Testis (tissue), 5 donors: Measurements from ENCODE around the gene BHMT. TPM values are rescaled to one million over a fixed set of nuclear protein-coding genes. Genes with fewer than 3 reads are reported as not detected.

Source experiments
- DNase-seq: peaks from one replicate; pipeline ENCODE4 v3.0.0-alpha.2; 2019
- H3K27ac ChIP-seq, 2 donors: fragments of 200-600 bp; sonication (generic); one replicate each; pipeline ENCODE4 v1.5.1; 2019
- H3K27me3 ChIP-seq: fragments of 200-600 bp; sonication (generic); one replicate; pipeline ENCODE4 v1.5.1; 2019
- H3K36me3 ChIP-seq: fragments of 200-600 bp; sonication (generic); one replicate; pipeline ENCODE4 v1.5.1; 2017; ENCODE audit warnings: low read depth; ENCODE audit errors: missing control alignments
- H3K4me1 ChIP-seq: fragments of 200-600 bp; sonication (generic); one replicate; pipeline ENCODE4 v1.5.1; 2019
- H3K4me3 ChIP-seq, 2 donors: fragments of 200-600 bp; sonication (generic); one replicate each; pipeline ENCODE4 v1.5.1; 2017 to 2019
- H3K9me3 ChIP-seq: fragments of 200-600 bp; sonication (generic); one replicate; pipeline ENCODE4 v1.5.1; 2017
- POLR2A ChIP-seq: fragments of 450-650 bp; IDR thresholded peaks from one replicate; pipeline ENCODE4 v1.6.1; 2017; ENCODE audit warnings: antibody characterized with exemption, mild to moderate bottlenecking, moderate library complexity
- WGBS, 2 donors: methylation state at CpG; one replicate each; pipeline ENCODE4 v1.1.5; 2018; 5-methylcytosine and 5-hydroxymethylcytosine counted together
- intact Hi-C: fragments of 100-400 bp; cut with DNase I; formaldehyde crosslinking; loops from one replicate; pipeline ENCODE4 v1.15.1; 2023; ENCODE audit warnings: low total_unique reads
- long read RNA-seq, 2 donors: transcript quantifications; one replicate each; lab custom pipeline, GENCODE V29; 2026
- polyA plus RNA-seq: library from polyadenylated mRNA; stranded (reverse); fragments of 350-450 nt; fragmentation: Illumina TruSeq; extraction: RNeasy Lipid Tissue Mini Kit (QIAGEN cat#74804); gene quantifications from one replicate; pipeline ENCODE4 v1.2.3, GENCODE V29; 2014; ENCODE audit warnings: low read depth, low replicate concordance; ENCODE audit not compliant: insufficient read depth
- total RNA-seq, 2 donors: library from RNA; depleted of rRNA; stranded (reverse); fragments of >200 nt; gene quantifications; one replicate each; pipeline ENCODE4 v1.2.3, GENCODE V29; 2016
- TF ChIP-seq, protein P1 (sequence below), 3 experiments: fragments of 450-650 bp in 2 of 3; fragments of 200-600 bp in 1 of 3; sonication (generic) in 1 of 3; IDR thresholded peaks; one replicate each; pipeline ENCODE4 v1.5.1; 2016 to 2019; ENCODE audit warnings: antibody characterized with exemption in 3 of 3, mild to moderate bottlenecking in 2 of 3, moderate library complexity in 1 of 3

BHMT gene, protein sequence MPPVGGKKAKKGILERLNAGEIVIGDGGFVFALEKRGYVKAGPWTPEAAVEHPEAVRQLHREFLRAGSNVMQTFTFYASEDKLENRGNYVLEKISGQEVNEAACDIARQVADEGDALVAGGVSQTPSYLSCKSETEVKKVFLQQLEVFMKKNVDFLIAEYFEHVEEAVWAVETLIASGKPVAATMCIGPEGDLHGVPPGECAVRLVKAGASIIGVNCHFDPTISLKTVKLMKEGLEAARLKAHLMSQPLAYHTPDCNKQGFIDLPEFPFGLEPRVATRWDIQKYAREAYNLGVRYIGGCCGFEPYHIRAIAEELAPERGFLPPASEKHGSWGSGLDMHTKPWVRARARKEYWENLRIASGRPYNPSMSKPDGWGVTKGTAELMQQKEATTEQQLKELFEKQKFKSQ
- total RNA-seq, result under 1 TPM in 1 of 2 donors, not detected in 1; 0.25 TPM
- polyA plus RNA-seq, result 1.3 TPM
- long read RNA-seq, donor 1, partial matches to known transcripts, result 0 of 2 reads
- long read RNA-seq, donor 1, other reads (novel, unspliced or antisense), result 0 of 2 reads
- long read RNA-seq, donor 2, result 0 reads

DNA sequence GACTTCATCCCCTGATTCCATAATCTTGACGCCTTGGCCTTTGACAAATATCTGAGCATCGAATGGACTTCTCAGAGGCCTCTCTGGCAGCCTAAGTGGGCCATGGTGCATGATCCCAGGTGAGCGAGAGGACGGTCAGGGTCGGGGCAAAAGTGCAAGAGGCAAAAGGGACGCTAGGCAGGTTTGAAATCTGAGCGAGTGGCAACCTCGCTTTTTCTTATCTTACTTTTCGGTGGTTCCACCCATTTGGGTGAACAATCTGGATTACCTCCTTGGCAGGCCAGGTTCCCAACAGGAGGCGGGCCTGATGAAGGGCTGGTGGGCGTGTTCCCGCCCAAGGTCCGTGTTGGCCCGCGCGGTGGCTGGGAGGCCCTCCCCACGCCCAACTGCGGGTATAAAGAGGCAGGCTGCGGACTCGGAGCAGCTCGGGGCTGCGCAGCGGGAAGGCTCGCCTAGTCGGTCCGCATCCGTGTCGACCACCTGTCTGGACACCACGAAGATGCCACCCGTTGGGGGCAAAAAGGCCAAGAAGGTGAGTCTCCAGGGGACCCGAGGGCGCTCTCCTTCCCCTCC, at the start of gene BHMT:
Gene BHMT (plus strand): TSS at position 423 of the 573 bp plus-strand sequence. CDS start 77 bp downstream, at position 500.
- TF ChIP-seq POLR2A, result no peak
- TF ChIP-seq, protein P1, sequence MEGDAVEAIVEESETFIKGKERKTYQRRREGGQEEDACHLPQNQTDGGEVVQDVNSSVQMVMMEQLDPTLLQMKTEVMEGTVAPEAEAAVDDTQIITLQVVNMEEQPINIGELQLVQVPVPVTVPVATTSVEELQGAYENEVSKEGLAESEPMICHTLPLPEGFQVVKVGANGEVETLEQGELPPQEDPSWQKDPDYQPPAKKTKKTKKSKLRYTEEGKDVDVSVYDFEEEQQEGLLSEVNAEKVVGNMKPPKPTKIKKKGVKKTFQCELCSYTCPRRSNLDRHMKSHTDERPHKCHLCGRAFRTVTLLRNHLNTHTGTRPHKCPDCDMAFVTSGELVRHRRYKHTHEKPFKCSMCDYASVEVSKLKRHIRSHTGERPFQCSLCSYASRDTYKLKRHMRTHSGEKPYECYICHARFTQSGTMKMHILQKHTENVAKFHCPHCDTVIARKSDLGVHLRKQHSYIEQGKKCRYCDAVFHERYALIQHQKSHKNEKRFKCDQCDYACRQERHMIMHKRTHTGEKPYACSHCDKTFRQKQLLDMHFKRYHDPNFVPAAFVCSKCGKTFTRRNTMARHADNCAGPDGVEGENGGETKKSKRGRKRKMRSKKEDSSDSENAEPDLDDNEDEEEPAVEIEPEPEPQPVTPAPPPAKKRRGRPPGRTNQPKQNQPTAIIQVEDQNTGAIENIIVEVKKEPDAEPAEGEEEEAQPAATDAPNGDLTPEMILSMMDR (IDR thresholded peaks at IDR 0.05), result no peak
- intact Hi-C loops, result no loop called here
- 32 to 51% methylated on average over 13 to 32 of the region's 32 CpGs for WGBS, 2 donors
- H3K27me3 ChIP-seq, result no peaks in the 10 kb centered on the region
- H3K4me3 ChIP-seq, result no peak within 1 kb of the TSS
- H3K36me3 ChIP-seq, result no peaks in the 10 kb centered on the region
- H3K4me1 ChIP-seq, result peaks cover 7% of the 10 kb centered on the region
- H3K9me3 ChIP-seq, result no peaks in the 10 kb centered on the region
- no peak within 1 kb of the TSS for H3K27ac ChIP-seq
- no peak for DNase-seq

- 91 to 95% methylated on average over 3 of the region's 3 CpGs for WGBS, 2 donors
- no peaks in the 10 kb centered on the region for H3K36me3 ChIP-seq
These were observed 49.2 kb upstream of the BHMT start for GRCh38 chr5:79062436-79062835.

GRCh38 chr5:79069488-79070349, 41.9 kb upstream of the BHMT start, which contains the start of the genes BHMT2 and DMGDH:
Gene BHMT2, plus strand, starts transcription at chr5:79069767. Its CDS starts 16 bp downstream, at chr5:79069783.
Gene DMGDH, minus strand, starts transcription at chr5:79069674. Its CDS starts 54 bp downstream, at chr5:79069620.
- H3K27me3 ChIP-seq, result no peaks in the 10 kb centered on the region
- H3K4me3 ChIP-seq, result peak within 1 kb of the TSS; percentile 58 to 67
- 10 to 19% methylated on average over 30 to 76 of the region's 79 CpGs for WGBS, 2 donors
- H3K27ac ChIP-seq, result peak within 1 kb of the TSS; percentile 68 to 75
- no peaks in the 10 kb centered on the region for H3K9me3 ChIP-seq
- DNase-seq, result peak; percentile 45
- no peaks in the 10 kb centered on the region for H3K36me3 ChIP-seq
- TF ChIP-seq, protein P1 (IDR thresholded peaks at IDR 0.05), result no peak
- TF ChIP-seq POLR2A, result no peak
- intact Hi-C loops, result no loop called here
- H3K4me1 ChIP-seq, result no peaks in the 10 kb centered on the region

More at GRCh38 chr5:79062436-79062835, 49.2 kb upstream of the BHMT start:
- H3K27ac ChIP-seq, result no peak overlapping the region
- H3K4me3 ChIP-seq, result no peak overlapping the region
- H3K9me3 ChIP-seq, result no peaks in the 10 kb centered on the region
- no peaks in the 10 kb centered on the region for H3K4me1 ChIP-seq
- no peak for DNase-seq
- H3K27me3 ChIP-seq, result no peaks in the 10 kb centered on the region
- intact Hi-C loops, result no loop called here
- TF ChIP-seq, protein P1 (IDR thresholded peaks at IDR 0.05), result no peak
- TF ChIP-seq POLR2A, result no peak

DNA sequence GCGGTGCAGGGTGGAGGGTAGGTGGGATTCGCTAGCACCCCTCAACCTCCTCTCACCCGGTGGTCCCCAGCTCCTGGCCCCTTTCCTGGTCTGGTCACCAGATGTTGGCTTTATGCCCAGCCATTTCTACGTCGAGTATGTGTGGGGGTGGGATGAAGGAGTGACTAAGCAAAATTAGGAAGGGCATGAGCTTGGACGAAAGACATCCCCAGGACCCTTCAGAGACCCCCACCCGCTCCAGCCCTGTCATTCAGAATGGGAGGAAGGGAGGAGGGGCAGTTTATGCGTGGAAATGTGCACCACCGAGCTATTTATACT, 41.3 kb upstream of the BHMT start:
- Histone ChIP-seq H3K4me3 (peak overlapping the region; percentile 58 to 67), H3K36me3 (no peaks in the 10 kb centered on the region), H3K9me3 (no peaks in the 10 kb centered on the region), H3K27me3 (no peaks in the 10 kb centered on the region), H3K4me1 (no peaks in the 10 kb centered on the region), H3K27ac (peak overlapping the region; percentile 68 to 75)
- WGBS, 2 donors, result 9 to 27% methylated on average over 9 of the region's 9 CpGs
- DNase-seq, result peak; percentile 22
- intact Hi-C loops, result no loop called here
- TF ChIP-seq, protein P1 (IDR thresholded peaks at IDR 0.05), result no peak
- no peak for TF ChIP-seq POLR2A
